Posterior cingulate gyrus (tissue), 11 donors: ENCODE data around the gene DENND2D.

ENCODE experiments used
- DNase-seq, 10 donors: peaks; one replicate each; pipeline versions ENCODE4 v3.0.0 to v3.0.0-alpha.2; 2020 to 2021; ENCODE audit warnings: mixed read lengths in 3 of 10
- intact Hi-C: fragments of 100-400 bp; cut with DNase I; formaldehyde crosslinking; loops from one replicate; pipeline ENCODE4 v1.15.1; 2023

Gene DENND2D, protein sequence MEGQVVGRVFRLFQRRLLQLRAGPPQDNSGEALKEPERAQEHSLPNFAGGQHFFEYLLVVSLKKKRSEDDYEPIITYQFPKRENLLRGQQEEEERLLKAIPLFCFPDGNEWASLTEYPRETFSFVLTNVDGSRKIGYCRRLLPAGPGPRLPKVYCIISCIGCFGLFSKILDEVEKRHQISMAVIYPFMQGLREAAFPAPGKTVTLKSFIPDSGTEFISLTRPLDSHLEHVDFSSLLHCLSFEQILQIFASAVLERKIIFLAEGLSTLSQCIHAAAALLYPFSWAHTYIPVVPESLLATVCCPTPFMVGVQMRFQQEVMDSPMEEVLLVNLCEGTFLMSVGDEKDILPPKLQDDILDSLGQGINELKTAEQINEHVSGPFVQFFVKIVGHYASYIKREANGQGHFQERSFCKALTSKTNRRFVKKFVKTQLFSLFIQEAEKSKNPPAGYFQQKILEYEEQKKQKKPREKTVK

DNA sequence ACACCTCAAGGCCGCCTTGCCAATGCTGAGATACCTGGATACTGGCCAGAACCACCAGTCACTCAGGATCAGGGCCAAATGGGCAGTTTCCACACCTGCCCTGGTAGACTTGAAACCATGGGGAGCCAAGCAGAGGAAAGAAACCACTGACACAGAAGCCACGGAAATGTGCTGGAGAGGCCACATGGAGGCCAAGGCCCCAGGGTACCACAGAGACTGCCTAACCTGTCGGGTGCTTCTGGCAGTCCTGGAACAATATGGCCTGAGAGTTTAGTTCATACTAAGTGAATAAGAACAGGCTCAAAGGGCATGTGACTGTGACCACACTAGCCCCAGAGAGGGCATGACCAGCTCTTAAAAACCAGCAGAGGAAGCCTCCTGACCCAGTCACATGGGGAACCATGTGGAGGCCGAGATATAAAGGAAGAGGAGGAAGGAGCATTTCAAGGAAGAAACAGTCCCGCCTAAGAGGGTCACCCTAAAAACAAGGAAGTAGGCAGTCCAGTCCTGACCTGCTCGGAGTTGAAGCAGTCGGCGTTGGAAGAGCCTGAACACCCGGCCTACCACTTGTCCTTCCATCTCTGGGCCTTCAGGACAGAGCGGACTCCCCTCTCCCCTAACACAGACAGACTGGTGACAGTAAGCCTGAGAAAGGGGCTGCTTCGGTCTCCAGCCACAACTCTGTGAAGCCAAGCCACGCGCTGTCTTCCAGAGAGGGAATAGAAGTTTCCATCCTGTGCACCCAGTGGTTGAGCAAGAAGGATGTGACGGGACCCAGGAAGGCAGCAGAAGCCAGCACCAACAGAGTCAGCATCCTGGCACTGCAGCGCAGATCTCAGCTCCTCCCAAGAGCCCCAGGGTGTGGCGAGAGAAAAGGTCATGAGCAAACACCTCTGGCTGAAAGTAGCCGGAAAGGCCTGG, at the start of gene DENND2D:
Gene DENND2D (minus strand): TSS at position 766 of the 921 bp plus-strand sequence. CDS start 187 bp downstream, at position 579.
- intact Hi-C loops: no loop called here
- DNase-seq: peak in 3 of 10 donors; percentile 17 to 75 (median 42)

- intact Hi-C loops: no loop called here
- DNase-seq: peak in 5 of 10 donors; percentile 25 to 90 (median 39)
These were observed 49.5 kb upstream of the DENND2D start for GRCh38 chr1:111249960-111250359.

GRCh38 chr1:111247125-111247838, 46.8 kb upstream of the DENND2D start:
- intact Hi-C loops: no loop called here
- DNase-seq: peak in 1 of 10 donors; percentile 42

DNA sequence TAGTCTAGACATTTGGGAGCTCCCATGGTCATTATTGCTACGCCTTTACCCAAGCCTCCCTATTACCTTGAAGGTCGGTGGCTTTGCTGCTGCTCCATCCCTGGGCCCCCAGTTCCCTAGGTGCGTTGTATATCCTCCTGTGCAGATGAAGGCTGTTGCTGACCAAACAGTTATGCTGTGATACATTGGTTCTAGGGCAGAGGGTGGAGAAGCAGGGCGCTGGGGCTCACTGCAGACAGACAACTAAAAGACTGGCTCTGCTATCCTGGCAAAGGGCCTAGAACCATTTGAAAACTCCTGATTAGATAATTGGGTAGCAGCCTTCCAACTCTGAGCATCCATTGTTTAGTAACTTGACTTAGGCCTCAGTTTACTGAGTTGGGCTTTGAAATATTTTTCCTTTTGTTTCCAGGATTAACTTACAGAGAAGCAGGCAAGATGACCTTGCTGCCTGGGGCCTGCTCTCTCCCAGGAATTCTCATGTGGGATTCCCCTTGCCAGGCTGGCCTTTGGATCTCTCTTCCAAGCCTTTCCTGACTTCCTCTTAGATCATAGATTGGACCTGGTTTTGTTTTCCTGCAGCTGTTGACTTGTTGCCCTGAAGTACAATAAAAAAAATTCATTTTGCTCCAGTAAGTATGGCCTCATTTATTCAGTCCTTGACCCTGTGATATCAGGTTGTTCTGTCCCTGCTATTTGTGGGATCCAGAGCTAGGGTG, 42.5 kb upstream of the DENND2D start:
- intact Hi-C loops: no loop called here
- no peak for DNase-seq

DNA sequence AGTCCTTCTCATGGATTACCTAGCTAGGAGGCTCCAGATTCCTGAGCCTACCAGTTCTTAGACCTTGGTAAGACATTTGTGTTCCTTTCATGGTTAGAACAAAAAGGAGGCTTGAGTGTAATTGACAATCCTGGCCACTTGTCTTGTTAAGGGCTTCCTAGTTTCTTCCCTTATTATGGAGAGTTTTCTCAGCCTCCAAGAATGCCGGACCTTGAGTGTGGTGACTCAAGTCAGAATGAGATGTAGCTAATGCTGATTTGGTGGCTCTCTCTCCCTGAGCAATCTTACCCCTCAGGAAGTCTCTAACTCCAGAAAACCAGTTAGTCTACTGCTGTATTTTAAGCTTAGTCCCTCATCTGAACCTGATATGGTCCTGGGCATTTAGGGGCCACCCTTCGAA, 41.4 kb upstream of the DENND2D start:
- DNase-seq: no peak
- intact Hi-C loops: no loop called here

GRCh38 chr1:111238056-111238795, 37.8 kb upstream of the DENND2D start:
- intact Hi-C loops: no loop called here
- DNase-seq: no peak

- no peak for DNase-seq
- intact Hi-C loops: no loop called here
These were observed 36.4 kb upstream of the DENND2D start for GRCh38 chr1:111236806-111237205.

GRCh38 chr1:111236379-111236778, 35.9 kb upstream of the DENND2D start:
- no peak for DNase-seq
- intact Hi-C loops: no loop called here

DNA sequence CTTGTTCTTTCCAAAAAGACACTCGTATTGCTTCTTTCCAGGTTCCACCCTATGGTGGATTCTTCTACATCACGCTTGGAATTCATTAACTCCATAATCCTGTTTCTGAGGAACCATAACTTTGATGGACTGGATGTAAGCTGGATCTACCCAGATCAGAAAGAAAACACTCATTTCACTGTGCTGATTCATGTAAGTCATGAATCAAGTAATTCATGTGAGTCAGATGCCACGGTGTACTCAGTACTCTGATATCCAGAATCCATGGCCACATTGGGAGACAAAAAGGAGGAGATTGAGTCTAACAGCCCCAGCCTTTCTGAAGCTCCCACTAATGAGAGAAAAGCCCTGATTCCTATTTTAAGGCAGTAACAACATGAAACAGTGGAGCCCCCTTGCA, 34.4 kb upstream of the DENND2D start:
- no peak for DNase-seq
- intact Hi-C loops: no loop called here

DNA sequence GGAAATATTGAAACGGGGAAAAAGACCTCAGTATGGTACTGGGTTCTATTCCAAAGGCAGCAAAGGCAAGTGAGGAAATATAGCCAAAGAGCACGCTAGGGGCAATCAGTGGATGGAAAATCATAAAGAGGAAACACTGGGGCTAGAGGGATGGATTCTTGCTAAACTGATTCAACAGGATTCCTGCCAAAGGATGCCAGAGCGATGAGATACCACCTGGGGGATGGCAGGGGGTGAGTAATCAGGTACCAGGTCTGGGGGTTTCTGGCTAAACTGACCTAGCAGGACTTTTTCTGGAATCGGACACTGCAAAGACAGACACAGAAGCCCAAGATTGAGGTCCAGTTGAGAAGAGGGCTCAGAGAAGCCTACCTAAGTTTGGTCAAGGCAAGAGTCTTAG, 33.8 kb upstream of the DENND2D start:
- no peak for DNase-seq
- intact Hi-C loops: no loop called here

DNA sequence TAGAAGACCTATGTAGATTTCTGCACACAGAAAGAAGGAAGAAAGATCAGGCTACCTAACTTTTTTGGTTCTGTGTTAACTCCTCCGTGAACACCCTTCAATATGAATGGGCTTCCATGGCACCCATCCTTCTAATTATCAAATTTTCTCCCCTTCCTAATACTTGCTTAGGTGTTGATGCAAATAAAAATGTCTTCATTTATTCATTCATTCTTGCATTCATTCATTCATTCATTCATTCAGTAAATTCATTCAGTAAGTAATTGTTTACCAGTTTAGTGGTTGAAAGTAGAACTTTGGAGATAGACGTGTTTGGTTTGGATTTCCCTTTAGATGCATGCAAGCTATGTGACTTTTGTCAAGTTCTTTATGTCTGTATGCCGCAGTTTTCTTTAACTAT, 31.7 kb upstream of the DENND2D start:
- intact Hi-C loops: no loop called here
- DNase-seq: no peak

DNA sequence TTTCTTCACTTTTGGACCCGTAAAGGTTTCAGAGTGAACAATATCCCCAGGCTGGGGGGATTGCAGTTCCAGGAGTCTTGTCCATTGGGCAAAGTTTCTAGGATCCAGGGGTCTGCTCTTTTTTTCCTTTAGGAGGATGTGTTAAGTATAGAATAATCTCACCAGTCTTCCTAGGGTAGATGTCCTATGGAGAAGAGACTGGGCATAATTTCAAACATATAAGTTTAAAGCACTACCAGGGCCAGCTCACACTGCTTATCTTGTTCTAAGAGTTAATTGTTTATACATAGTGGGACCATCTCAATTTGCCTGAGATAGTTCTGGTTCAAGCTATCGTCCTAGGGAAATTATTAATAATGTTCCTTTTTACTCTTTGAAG, 28.3 kb upstream of the DENND2D start:
- intact Hi-C loops: loop anchor here (5.0 kb wide), 1 partner anchor 104 kb away; no protein-coding TSS in a partner anchor
- no peak for DNase-seq

DNA sequence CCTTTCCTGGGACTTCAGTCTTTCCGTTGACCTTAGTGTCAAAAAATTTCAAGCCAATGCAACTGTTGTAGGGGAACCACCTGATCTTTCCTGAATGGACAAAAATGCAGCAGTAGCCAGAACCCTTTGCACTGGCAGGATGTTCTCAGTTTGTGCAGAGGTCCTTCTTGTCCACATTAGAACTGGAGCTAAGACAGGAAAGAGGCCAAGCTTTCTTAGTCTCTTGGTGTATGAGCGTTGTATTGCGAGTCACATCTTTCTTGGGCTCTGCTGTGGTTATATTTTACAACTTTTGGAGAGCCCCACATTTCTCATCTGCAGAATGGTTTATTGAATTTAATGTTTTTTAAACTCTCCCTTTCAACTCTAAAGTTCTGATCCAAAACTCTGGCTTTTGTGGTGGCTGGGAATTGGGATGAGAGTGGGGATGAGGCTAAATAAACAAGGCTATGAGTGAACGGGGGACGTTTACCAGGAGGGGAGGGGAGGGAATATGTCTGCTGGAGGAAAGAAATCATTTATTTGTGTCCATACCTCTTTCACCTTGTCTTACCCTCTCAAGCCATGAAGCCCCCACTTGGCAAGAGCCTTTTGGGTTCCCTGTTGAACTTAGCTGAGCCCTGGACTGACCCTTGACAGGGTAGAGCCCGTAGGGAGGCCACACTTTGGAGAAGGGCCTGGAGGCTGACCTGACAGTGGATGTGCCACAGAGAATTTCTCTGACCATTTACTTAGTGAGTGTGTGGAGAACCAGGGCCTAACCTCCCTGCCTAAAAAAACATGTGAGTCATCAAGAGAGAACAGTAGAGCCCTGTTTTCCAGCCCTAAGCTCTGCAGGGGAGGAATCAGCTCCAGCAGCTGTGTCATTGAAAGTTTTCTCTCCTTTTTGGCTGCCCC, 27.7 kb upstream of the DENND2D start:
- DNase-seq: peak in 2 of 10 donors; percentile 19 to 29
- intact Hi-C loops: loop anchor here (5.0 kb wide), 1 partner anchor 104 kb away; no protein-coding TSS in a partner anchor

GRCh38 chr1:111227434-111227833, 27.0 kb upstream of the DENND2D start, which contains the start of gene CHI3L2:
Gene CHI3L2 (plus strand): TSS chr1:111227713. CDS start chr1:111227730, 17 bp downstream.
- DNase-seq: no peak
- intact Hi-C loops: loop anchor here (5.0 kb wide), 1 partner anchor 105 kb away; no protein-coding TSS in a partner anchor

GRCh38 chr1:111225717-111226400, 25.4 kb upstream of the DENND2D start:
- intact Hi-C loops: loop anchor here (5.0 kb wide), 1 partner anchor 106 kb away; no protein-coding TSS in a partner anchor
- no peak for DNase-seq

DNA sequence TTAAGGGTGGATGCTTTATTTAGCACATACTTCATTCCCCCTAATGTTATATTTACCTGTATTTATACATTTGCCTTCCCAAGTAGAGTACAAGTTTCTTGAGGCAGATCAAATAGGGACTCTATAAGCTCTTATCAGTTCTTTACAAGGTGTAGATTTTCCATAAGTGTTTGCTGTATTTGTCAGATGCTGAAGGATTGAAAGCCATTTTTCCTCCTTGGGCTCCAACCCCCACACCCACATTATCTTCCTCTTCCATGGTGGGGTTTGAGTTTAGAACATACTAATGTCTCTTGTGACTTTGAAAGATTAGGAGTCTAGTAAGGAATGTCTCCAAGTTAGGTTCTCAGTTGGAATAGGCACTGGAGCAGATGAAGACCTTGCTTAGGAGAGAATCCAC, 24.6 kb upstream of the DENND2D start:
- intact Hi-C loops: loop anchor here (5.0 kb wide), 1 partner anchor 107 kb away; no protein-coding TSS in a partner anchor
- no peak for DNase-seq

- DNase-seq: no peak
- intact Hi-C loops: loop anchor here (1.0 kb wide), 1 partner anchor 176 kb away; no protein-coding TSS in a partner anchor
These were observed 22.8 kb upstream of the DENND2D start for GRCh38 chr1:111223126-111223685.
